Caco-2 (cell line): ENCODE results near the gene GINS1. TPM values are rescaled to one million over a fixed set of nuclear protein-coding genes. Genes with fewer than 3 reads are reported as not detected.
A peak's percentile ranks its signal among the peaks of the same experiment; 100 is the strongest.
"Not testable (repeated sequence)": the region's sequence is repeated elsewhere in the genome, so short reads cannot be mapped to it uniquely, and the experiment has no call there.

Source experiments
- BruUV-seq: library from RNA; stranded (reverse); fragments of 400-500 nt; replicated peaks from 2 replicates; lab custom pipeline; 2021; lab: Mats Ljungman, UMichigan
- CTCF ChIA-PET: fragments of 300-600 bp; sonication (Branson Sonifier 250); formaldehyde crosslinking; loops from one replicate; lab custom pipeline; 2022; ENCODE audit warnings: antibody characterized with exemption; lab: Charles Lee
- POLR2A ChIA-PET: fragments of 300-600 bp; sonication (Branson Sonifier 250); formaldehyde crosslinking; loops from one replicate; lab custom pipeline; 2022; ENCODE audit warnings: antibody characterized with exemption; lab: Charles Lee
- DNase-seq, 2 experiments: peaks; one replicate each; pipeline versions ENCODE4 v3.0.0 to v3.0.0-alpha.2; 2020 to 2022
- H3K27me3 ChIP-seq: replicated peaks from 2 replicates; pipeline ENCODE4 v1.6.0; 2011; ENCODE audit warnings: low read length; ENCODE audit not compliant: control insufficient read depth, insufficient read depth
- H3K36me3 ChIP-seq: 2 replicates; pipeline ENCODE4 v1.5.1; 2011; ENCODE audit warnings: low read length; ENCODE audit not compliant: control insufficient read depth, insufficient read depth
- H3K4me1 ChIP-seq: fragments of 250-450 bp; sonication (Bioruptor Pico); 2 replicates; pipeline ENCODE4 v1.5.1; 2020; ENCODE audit warnings: mild to moderate bottlenecking
- H3K4me3 ChIP-seq: 2 replicates; pipeline ENCODE4 v1.5.1; 2011; ENCODE audit warnings: low read depth, mild to moderate bottlenecking, control low read depth, low read length
- H3K9me3 ChIP-seq: fragments of 250-450 bp; sonication (Bioruptor Pico); 2 replicates; pipeline ENCODE4 v1.5.1; 2020; ENCODE audit warnings: mild to moderate bottlenecking, moderate library complexity
- H3K27ac Mint-ChIP-seq: one replicate; pipeline ENCODE4 v1.8.0; 2022; ENCODE audit warnings: mixed read lengths; ENCODE audit not compliant: unreplicated experiment
- H3K27me3 Mint-ChIP-seq: one replicate; pipeline ENCODE4 v1.8.0; 2022; ENCODE audit warnings: mixed read lengths; ENCODE audit not compliant: insufficient read depth, unreplicated experiment
- H3K36me3 Mint-ChIP-seq: one replicate; pipeline ENCODE4 v1.8.0; 2022; ENCODE audit warnings: mild to moderate bottlenecking, mixed read lengths; ENCODE audit not compliant: insufficient read depth, unreplicated experiment
- H3K4me1 Mint-ChIP-seq: one replicate; pipeline ENCODE4 v1.8.0; 2022; ENCODE audit warnings: low read depth, mixed read lengths; ENCODE audit not compliant: unreplicated experiment
- H3K4me3 Mint-ChIP-seq: one replicate; pipeline ENCODE4 v1.8.0; 2022; ENCODE audit warnings: mild to moderate bottlenecking, moderate library complexity, mixed read lengths; ENCODE audit not compliant: unreplicated experiment
- H3K9me3 Mint-ChIP-seq: one replicate; pipeline ENCODE4 v1.8.0; 2022; ENCODE audit warnings: mixed read lengths; ENCODE audit not compliant: unreplicated experiment
- intact Hi-C: fragments of 100-400 bp; cut with micrococcal nuclease; formaldehyde crosslinking; loops from one replicate; pipeline ENCODE4 v1.10.0; 2022; ENCODE audit not compliant: unreplicated experiment
- total RNA-seq: library from RNA; stranded (reverse); gene quantifications from 2 replicates; pipeline ENCODE4 v1.2.3, GENCODE V29; 2022
- TF ChIP-seq, protein P1 (sequence below), 2 experiments: fragments of 200-600 bp in 1 of 2; IDR thresholded peaks; 1 replicate in 1 of 2; 2 replicates in 1 of 2; pipeline versions ENCODE4 v1.5.1 to v1.8.0; 2011 to 2022; ENCODE audit warnings: antibody characterized with exemption in 1 of 2, control low read depth in 1 of 2, inconsistent platforms in 1 of 2, low read depth in 1 of 2, low read length in 1 of 2, mild to moderate bottlenecking in 1 of 2, moderate library complexity in 1 of 2; ENCODE audit not compliant: insufficient read depth in 1 of 2, severe bottlenecking in 1 of 2, unreplicated experiment in 1 of 2

GINS1 gene
- total RNA-seq, 1 experiment from 2014 or later, result 50.9 TPM

DNA sequence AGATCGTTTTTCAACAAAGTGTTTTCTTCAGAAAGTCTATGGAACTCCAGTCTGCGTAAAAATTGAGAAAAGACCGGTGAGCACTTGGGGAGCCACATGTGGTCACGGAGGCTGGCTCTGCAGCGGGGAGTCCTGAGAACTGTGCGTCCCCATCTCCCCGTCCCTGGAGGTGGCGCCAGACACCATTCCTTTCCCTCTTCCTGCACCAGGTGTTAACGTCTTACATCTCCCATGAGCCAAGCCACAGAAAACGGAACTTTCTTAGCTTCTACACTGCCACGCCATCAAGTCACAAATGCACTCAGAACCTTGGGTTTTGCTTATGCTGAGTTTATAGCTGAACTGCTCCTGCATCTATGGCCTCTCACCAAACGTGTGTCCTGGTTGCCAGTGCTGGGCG, 62.6 kb downstream of the GINS1 start:
- ChIA-PET POLR2A (no interaction called here), CTCF (interaction anchor here (1.1 to 1.2 kb wide), 2 partner anchors 12 to 104 kb away, joined by 3 to 7 read pairs; no protein-coding TSS in a partner anchor)
- no peaks in the 10 kb centered on the region for H3K9me3 ChIP-seq
- peak; percentile 77 to 78 for DNase-seq
- BruUV-seq, result no TSS peak
- Mint-ChIP-seq H3K36me3 (peaks cover 6% of the 10 kb centered on the region), H3K27me3 (no peaks in the 10 kb centered on the region), H3K4me1 (no peaks in the 10 kb centered on the region), H3K27ac (no peak overlapping the region), H3K9me3 (no peaks in the 10 kb centered on the region), H3K4me3 (no peak overlapping the region)
- intact Hi-C loops, result loop anchor here (1.0 to 5.0 kb wide), 3 partner anchors 72 to 153 kb away; no protein-coding TSS in a partner anchor
- no peaks in the 10 kb centered on the region for H3K36me3 ChIP-seq
- TF ChIP-seq, protein P1, sequence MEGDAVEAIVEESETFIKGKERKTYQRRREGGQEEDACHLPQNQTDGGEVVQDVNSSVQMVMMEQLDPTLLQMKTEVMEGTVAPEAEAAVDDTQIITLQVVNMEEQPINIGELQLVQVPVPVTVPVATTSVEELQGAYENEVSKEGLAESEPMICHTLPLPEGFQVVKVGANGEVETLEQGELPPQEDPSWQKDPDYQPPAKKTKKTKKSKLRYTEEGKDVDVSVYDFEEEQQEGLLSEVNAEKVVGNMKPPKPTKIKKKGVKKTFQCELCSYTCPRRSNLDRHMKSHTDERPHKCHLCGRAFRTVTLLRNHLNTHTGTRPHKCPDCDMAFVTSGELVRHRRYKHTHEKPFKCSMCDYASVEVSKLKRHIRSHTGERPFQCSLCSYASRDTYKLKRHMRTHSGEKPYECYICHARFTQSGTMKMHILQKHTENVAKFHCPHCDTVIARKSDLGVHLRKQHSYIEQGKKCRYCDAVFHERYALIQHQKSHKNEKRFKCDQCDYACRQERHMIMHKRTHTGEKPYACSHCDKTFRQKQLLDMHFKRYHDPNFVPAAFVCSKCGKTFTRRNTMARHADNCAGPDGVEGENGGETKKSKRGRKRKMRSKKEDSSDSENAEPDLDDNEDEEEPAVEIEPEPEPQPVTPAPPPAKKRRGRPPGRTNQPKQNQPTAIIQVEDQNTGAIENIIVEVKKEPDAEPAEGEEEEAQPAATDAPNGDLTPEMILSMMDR (IDR thresholded peaks at IDR 0.05; ENCODE audit: insufficient read depth in 1 of 2, low read depth in 1 of 2, low read length in 1 of 2, severe bottlenecking in 1 of 2, unreplicated experiment in 1 of 2), result peak; percentile 65 to 75
- no peaks in the 10 kb centered on the region for H3K27me3 ChIP-seq
- H3K4me3 ChIP-seq, result no peak overlapping the region
- peaks cover 4% of the 10 kb centered on the region; the same call in 1 of the 2 replicates for H3K4me1 ChIP-seq

DNA sequence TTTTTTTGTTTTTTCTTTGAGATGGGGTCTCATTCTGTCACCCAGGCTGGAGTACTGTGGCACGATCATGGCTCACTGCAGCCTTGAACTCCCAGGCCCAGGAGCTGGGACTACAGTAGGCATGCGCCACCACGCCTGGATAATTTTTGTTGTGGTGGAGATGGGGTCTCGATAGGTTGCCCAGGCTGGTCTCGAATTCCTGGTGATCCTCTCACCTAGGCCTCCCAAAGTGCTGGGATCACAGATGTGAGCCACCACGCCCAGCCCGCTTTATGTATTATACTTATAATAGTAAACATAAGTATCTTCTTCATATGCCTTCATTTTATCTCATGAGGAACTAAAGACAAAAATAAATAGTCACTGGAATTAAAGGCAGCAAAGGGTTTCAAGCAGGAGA, 63.5 kb downstream of the GINS1 start:
- Histone ChIP-seq H3K9me3 (no peaks in the 10 kb centered on the region), H3K4me1 (peaks cover 4% of the 10 kb centered on the region; the same call in 1 of the 2 replicates), H3K27me3 (no peaks in the 10 kb centered on the region), H3K4me3 (no peak overlapping the region), H3K36me3 (no peaks in the 10 kb centered on the region)
- Mint-ChIP-seq H3K4me3 (no peak overlapping the region), H3K9me3 (no peaks in the 10 kb centered on the region), H3K4me1 (no peaks in the 10 kb centered on the region), H3K27me3 (no peaks in the 10 kb centered on the region), H3K36me3 (peaks cover 6% of the 10 kb centered on the region), H3K27ac (no peak overlapping the region)
- POLR2A ChIA-PET, result no interaction called here
- intact Hi-C loops, result loop anchor here (2.0 to 5.0 kb wide), 2 partner anchors 71 to 152 kb away; no protein-coding TSS in a partner anchor
- BruUV-seq, result no TSS peak
- DNase-seq, result no peak
- CTCF ChIA-PET, result interaction anchor here (0.6 to 1.2 kb wide), 3 partner anchors 11 to 199 kb away, joined by 3 to 7 read pairs (median 3); no protein-coding TSS in a partner anchor
- TF ChIP-seq, protein P1 (IDR thresholded peaks at IDR 0.05; ENCODE audit: insufficient read depth in 1 of 2, low read depth in 1 of 2, low read length in 1 of 2, severe bottlenecking in 1 of 2, unreplicated experiment in 1 of 2), result no peak

GRCh38 chr20:25473297-25473696, 65.8 kb downstream of the GINS1 start:
- H3K27me3 Mint-ChIP-seq, CTCF ChIA-PET, H3K36me3 ChIP-seq: not testable (repeated sequence)

More at GRCh38 chr20:25473297-25473696, 65.8 kb downstream of the GINS1 start:
- DNase-seq, H3K36me3 Mint-ChIP-seq, H3K4me3 Mint-ChIP-seq, H3K4me1 Mint-ChIP-seq, H3K4me3 ChIP-seq, H3K4me1 ChIP-seq, BruUV-seq, H3K9me3 Mint-ChIP-seq, H3K27ac Mint-ChIP-seq, H3K27me3 ChIP-seq, POLR2A ChIA-PET, H3K9me3 ChIP-seq: not testable (repeated sequence)
- intact Hi-C loops, result loop anchor here (5.0 kb wide), 1 partner anchor 69 kb away; no protein-coding TSS in a partner anchor
